Measurements from ENCODE around the gene PITPNM3.

Gene PITPNM3

GRCh38 chr17:6556121-6557039 lies at the start of gene PITPNM3:
PITPNM3 (minus strand) TSS chr17:6556555; CDS start chr17:6556406, 149 bp downstream.
- TF ChIP-seq CTCF (IDR thresholded peaks at IDR 0.05; ENCODE audit: low read depth, low read length, missing control alignments) = no peak
- no peak within 1 kb of the TSS for H3K27ac ChIP-seq
- in situ Hi-C loops (cut with HindIII; ENCODE audit: low pct_ligation_motif_present, low sequenced_read_pairs) = no loop called here
- peak within 1 kb of the TSS; percentile 42 for H3K4me3 ChIP-seq (ENCODE audit: low read depth, low read length)
- peaks cover 19% of the 10 kb centered on the region for H3K27me3 ChIP-seq (replicated peaks)
- no peak for DNase-seq
- H3K36me3 ChIP-seq (replicated peaks) = no peaks in the 10 kb centered on the region

- Histone ChIP-seq H3K27ac (no peak overlapping the region), H3K4me3 (ENCODE audit: low read depth, low read length) (no peak overlapping the region), H3K27me3 (replicated peaks) (no peaks in the 10 kb centered on the region), H3K36me3 (replicated peaks) (peaks cover 59% of the 10 kb centered on the region)
- DNase-seq = no peak
- in situ Hi-C loops (cut with HindIII; ENCODE audit: low pct_ligation_motif_present, low sequenced_read_pairs) = no loop called here
- no peak for TF ChIP-seq CTCF (IDR thresholded peaks at IDR 0.05; ENCODE audit: low read depth, low read length, missing control alignments)
Measured at GRCh38 chr17:6605142-6605541, 48.8 kb upstream of the PITPNM3 start.

GRCh38 chr17:6603744-6604325 lies 47.5 kb upstream of the PITPNM3 start:
- H3K4me3 ChIP-seq (ENCODE audit: low read depth, low read length) = no peak overlapping the region
- TF ChIP-seq CTCF (IDR thresholded peaks at IDR 0.05; ENCODE audit: low read depth, low read length, missing control alignments) = no peak
- H3K36me3 ChIP-seq (replicated peaks) = peaks cover 52% of the 10 kb centered on the region
- DNase-seq = no peak
- in situ Hi-C loops (cut with HindIII; ENCODE audit: low pct_ligation_motif_present, low sequenced_read_pairs) = no loop called here
- no peak overlapping the region for H3K27ac ChIP-seq
- no peaks in the 10 kb centered on the region for H3K27me3 ChIP-seq (replicated peaks)

GRCh38 chr17:6602141-6602540 lies 45.8 kb upstream of the PITPNM3 start:
- H3K27ac ChIP-seq = no peak overlapping the region
- peaks cover 41% of the 10 kb centered on the region for H3K36me3 ChIP-seq (replicated peaks)
- H3K4me3 ChIP-seq (ENCODE audit: low read depth, low read length) = no peak overlapping the region
- in situ Hi-C loops (cut with HindIII; ENCODE audit: low pct_ligation_motif_present, low sequenced_read_pairs) = no loop called here
- no peak for TF ChIP-seq CTCF (IDR thresholded peaks at IDR 0.05; ENCODE audit: low read depth, low read length, missing control alignments)
- DNase-seq = no peak
- H3K27me3 ChIP-seq (replicated peaks) = no peaks in the 10 kb centered on the region

- no peak overlapping the region for H3K27ac ChIP-seq
- no peak for DNase-seq
- no peak for TF ChIP-seq CTCF (IDR thresholded peaks at IDR 0.05; ENCODE audit: low read depth, low read length, missing control alignments)
- H3K4me3 ChIP-seq (ENCODE audit: low read depth, low read length) = no peak overlapping the region
- in situ Hi-C loops (cut with HindIII; ENCODE audit: low pct_ligation_motif_present, low sequenced_read_pairs) = no loop called here
- H3K36me3 ChIP-seq (replicated peaks) = peaks cover 39% of the 10 kb centered on the region
- H3K27me3 ChIP-seq (replicated peaks) = no peaks in the 10 kb centered on the region
Measured at GRCh38 chr17:6599364-6599763, 43.0 kb upstream of the PITPNM3 start.
